GM12873 (cell line): ENCODE data around the gene SSTR1.

Experiments
- TF ChIP-seq, protein P1 (sequence below): IDR thresholded peaks from 2 replicates; pipeline ENCODE4 v1.5.1; 2012; ENCODE audit warnings: low read depth, mild to moderate bottlenecking, moderate library complexity, low read length, control low read depth; ENCODE audit not compliant: insufficient read depth; ENCODE audit errors: missing control alignments

SSTR1 gene

GRCh38 chr14:38250331-38250730 lies 42.6 kb downstream of the SSTR1 start:
- TF ChIP-seq, protein P1, sequence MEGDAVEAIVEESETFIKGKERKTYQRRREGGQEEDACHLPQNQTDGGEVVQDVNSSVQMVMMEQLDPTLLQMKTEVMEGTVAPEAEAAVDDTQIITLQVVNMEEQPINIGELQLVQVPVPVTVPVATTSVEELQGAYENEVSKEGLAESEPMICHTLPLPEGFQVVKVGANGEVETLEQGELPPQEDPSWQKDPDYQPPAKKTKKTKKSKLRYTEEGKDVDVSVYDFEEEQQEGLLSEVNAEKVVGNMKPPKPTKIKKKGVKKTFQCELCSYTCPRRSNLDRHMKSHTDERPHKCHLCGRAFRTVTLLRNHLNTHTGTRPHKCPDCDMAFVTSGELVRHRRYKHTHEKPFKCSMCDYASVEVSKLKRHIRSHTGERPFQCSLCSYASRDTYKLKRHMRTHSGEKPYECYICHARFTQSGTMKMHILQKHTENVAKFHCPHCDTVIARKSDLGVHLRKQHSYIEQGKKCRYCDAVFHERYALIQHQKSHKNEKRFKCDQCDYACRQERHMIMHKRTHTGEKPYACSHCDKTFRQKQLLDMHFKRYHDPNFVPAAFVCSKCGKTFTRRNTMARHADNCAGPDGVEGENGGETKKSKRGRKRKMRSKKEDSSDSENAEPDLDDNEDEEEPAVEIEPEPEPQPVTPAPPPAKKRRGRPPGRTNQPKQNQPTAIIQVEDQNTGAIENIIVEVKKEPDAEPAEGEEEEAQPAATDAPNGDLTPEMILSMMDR = no peak

DNA sequence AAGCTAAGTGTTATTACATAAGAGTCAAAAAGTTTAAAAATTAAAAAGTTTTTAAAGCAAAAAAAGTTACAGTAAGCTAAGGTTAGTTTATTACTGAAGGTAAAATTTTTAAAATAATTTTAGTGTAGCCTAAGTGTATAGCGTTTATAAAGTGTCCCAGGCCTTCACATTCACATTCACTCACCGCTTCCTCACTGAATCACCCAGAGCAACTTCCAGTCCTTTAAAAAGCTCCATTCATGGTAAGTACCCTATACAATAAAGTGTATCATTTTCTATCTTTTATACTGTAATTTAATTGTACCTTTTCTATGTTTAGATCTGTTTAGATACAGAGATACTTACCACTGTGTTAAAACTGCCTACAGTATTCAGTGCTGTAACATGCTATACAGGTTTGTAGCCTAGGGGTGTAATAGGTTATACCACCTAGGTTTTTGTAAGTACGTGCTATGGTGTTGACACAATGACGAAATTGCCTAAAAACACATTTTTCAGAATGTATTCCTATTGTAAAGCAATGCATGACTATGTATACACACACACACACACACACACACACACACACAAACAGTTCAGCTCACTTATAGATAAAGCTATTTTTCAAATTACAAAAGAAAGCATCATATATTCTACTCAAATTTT lies 44.5 kb downstream of the SSTR1 start:
- TF ChIP-seq, protein P1 = no peak

DNA sequence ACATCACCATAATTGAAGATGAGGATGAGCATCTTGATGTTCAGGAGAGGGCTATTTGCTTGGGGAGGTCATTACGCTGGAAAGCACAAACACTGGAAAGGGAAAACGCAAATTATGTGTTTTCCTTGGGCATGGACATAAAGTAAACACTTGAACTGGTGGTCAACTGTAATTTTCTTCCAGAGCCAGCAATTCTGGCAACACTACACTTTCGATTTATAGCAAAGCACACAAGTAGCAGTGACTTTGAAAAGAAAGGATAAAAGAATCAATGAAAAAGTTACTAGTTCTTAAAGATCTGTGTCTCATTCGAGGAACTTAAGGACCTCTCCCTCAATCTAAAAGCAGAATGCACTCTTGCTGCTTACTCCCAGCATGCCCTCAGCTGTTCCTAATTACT lies 46.0 kb downstream of the SSTR1 start:
- TF ChIP-seq, protein P1 = no peak

GRCh38 chr14:38254571-38255407 lies 47.1 kb downstream of the SSTR1 start:
- TF ChIP-seq, protein P1 = no peak

DNA sequence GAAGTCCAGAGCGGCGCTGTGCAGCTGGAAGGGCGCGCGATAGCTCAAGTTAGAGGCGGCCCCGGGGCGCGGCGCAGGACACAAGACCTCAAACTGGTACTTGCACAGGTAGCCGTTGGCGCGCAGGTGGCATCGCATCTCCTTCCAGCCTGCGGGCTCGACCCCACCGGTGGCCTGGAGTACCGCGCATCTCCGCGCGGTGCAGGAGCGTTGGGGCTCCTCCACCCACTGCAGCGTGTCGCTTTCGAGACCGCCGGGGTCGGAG lies 47.6 kb downstream of the SSTR1 start:
- TF ChIP-seq, protein P1 = no peak

DNA sequence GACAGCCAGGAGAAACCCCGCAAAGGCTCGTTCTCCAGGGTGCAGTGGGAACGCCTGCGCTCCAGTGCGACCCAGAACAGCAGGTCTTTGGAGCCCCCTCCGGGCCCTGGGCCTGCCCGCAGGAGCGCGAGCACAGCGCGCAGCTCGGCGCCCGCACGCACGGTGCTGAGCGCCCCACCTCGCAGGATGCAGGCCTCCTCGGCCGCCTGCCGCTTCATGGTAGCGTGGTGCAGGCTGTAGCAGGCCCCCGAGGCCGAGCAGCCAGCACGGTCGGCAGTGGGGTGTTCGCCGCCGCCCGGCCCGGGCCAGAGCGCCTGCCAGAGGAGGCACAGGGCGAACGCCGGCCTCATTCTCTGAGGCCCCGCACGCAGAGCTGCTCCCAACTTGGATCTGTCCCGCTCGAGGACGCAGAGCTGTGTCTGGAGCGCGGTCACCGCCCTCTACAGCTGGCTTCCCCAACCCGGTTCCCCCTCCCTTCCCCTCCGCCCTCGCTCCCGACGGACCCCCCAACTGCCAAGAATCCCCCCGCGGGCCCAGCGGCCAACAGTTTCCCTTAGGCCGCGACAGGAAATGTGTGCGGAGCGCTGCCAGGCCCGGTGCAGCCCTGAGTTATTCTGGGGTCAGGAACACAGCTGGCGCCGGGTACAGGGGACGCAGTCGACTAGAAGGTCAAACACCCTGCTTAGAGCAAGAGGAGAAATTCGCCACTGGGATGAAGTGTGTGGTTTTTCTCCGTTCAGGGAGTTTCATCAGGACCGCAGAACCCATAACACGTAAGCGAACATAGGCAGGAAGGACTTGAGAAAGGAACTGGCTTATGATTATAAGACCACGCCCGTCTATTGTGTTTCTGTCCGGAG lies 48.2 kb downstream of the SSTR1 start, which contains the start of gene CLEC14A:
TSS of gene CLEC14A (minus strand) at position 421 of the 860 bp plus-strand sequence. CDS start at position 350, 71 bp downstream.
- TF ChIP-seq, protein P1 = no peak

GRCh38 chr14:38256533-38256840 lies 48.8 kb downstream of the SSTR1 start:
- TF ChIP-seq, protein P1 = no peak
